GM19372 (cell line): ENCODE measurements around the gene MT1H.

Experiments used
- ATAC-seq: cut with Tn5 transposase; IDR thresholded peaks from one replicate; pipeline ENCODE4 v1.9.1; 2021; ENCODE audit warnings: mild to moderate bottlenecking, low read depth, moderate library complexity; ENCODE audit not compliant: unreplicated experiment

The MT1H gene

DNA sequence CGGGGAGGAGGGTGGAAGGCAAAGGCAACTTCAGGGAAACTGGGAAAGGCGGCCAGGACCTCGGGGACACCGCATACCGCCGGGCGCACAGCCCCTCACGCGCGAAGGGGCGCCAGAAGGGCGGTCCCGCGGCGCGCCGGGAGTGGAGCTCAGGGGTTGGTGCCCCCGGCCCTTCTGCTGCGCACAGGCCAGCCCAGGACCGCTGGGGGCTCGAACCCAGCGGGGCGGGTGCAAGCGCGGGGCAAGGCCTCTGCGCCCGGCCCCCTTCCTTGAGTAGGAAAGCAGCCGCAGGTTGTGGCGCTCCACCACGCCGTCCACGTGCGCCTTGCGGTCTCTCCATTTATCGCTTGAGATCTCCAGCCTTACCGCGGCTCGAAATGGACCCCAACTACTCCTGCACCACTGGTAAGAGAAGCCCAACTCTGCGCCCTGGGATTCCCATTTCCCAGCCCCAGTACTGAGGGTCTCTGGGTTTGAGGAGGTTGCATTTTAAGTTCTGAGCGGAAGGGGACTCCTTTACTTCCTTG lies 34.1 kb upstream of the MT1H start:
- no peak for ATAC-seq

DNA sequence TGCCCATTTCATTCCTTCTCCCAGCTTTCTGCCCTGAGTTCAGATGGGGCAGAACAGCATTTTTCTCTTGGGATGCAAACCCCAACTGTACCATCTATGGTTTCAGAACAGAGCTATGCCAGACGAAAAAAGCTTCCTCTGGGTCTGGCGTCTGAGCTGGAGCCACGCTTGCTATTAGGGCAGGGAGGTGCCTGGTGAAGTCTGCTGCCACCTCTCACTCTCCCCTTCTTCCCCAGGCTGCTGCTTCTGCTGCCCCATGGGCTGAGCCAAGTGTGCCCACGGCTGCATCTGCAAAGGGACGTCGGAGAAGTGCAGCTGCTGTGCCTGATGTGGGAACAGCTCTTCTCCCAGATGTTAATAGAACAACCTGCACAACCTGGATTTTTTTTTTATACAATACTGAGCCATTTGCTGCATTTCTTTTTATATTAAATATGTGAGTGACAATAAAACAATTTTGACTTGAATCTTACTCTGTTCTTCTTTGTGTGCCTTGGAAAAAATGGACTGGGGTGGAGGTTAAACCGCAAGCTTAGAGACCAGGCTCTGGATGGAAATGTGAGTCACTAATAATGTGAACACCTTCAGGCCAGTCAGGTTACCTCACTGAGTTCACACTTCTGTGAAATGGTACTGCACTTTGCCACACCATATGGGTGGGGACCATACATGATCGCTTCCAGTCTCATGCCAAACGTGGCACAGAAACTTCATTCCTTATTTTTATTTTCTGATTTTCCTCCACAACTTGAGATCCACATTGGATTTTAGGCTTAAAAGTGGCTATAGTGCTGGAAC lies 32.8 kb upstream of the MT1H start:
- ATAC-seq = no peak

DNA sequence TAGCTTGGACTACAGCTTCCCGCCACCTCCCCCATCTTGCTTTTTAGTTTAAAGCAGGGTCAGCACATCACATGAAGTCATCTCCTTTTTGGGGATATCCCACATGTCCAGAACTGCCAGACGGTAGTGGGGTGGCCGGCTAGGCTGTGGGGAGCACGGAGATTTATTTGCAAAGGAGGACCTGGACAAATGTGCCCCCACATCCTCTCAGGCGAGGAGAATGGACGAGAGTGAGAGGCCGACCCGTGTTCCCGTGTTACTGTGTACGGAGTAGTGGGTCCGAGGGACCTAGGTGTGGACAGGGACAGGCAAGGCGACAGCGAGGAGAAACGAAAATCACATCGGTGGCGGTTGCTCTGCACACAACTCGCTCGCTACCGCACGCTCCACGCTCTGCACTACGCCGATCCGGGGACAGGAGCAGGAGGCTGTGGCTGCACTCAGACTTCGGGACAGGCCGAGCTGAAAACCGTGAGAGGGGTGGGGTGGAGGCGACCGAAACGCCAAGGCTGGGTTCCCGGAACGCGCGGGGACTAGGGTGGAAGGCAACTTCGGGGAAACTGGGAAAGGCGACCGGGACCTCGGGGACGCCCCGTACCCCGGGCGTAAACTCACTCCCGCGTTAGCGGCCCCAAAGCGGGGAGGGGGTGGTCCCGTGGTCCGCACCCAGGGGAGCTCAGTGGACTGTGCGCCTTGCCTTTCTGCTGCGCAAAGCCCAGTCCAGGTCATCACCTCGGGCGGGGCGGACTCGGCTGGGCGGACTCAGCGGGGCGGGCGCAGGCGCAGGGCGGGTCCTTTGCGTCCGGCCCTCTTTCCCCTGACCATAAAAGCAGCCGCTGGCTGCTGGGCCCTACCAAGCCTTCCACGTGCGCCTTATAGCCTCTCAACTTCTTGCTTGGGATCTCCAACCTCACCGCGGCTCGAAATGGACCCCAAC lies 31.5 kb upstream of the MT1H start, which contains the start of gene MT1A:
MT1A (plus strand) TSS at position 853 of the 937 bp plus-strand sequence; CDS start at position 926, 73 bp downstream.
- ATAC-seq = no peak

DNA sequence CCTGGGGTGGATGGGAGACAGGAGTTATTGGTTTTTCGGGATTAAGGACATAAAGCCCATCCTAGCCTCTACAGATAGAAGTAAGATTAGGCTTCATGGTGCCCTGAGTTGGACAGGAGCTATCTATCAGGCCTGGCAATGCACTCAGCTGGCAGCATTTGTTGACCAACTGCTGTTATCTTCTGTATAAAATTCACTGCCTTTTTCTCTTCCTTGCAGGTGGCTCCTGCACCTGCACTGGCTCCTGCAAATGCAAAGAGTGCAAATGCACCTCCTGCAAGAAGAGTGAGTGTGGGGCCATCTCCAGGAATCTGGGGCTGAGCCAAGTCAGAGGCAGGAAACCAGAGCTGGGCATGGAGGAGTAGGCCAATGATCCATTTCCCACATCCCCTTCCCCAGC lies 30.6 kb upstream of the MT1H start:
- no peak for ATAC-seq

DNA sequence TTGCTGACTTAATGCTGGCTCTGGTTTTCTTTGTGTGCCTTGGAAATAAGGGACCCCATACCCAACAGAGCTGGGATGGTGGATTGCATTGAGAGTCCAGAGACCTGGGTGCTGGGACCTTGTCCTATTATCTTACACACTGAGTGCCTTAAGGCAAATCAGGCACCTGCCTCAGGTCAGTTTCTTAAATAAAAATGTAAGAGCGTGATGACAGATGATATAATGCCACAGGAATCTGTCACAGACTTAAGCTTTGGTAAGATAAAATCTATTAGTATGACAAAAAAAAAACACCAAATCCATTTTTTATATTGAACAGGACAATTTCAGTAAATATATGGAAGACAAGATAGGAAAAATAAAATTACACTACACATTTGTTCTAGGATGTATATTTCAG lies 29.5 kb upstream of the MT1H start:
- no peak for ATAC-seq

- ATAC-seq = no peak
Measured at GRCh38 chr16:56641166-56641565, 28.4 kb upstream of the MT1H start.

- peak; percentile 82 for ATAC-seq
Measured at GRCh38 chr16:56643080-56643778, 26.4 kb upstream of the MT1H start.

GRCh38 chr16:56643833-56644232 lies 25.8 kb upstream of the MT1H start:
- ATAC-seq = no peak

DNA sequence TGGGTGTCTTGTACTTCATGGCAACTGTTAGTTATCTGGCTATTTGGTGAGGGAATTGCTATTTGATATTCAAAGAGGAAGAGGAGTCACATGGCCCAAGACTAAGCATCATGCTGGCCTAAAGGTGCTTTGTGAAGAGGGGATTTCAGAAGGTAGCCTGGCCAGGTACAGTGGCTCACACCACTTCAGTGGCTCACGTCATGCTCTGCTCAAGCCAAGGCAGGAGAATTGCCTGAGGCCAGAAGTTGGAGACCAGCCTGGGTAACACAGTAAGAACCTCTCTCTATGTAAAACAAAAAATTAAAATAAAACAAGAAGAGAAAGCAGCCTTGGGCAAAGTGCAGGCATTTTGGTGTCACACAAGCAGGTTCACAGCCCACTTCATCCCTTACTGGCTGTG lies 24.3 kb upstream of the MT1H start:
- ATAC-seq = no peak

DNA sequence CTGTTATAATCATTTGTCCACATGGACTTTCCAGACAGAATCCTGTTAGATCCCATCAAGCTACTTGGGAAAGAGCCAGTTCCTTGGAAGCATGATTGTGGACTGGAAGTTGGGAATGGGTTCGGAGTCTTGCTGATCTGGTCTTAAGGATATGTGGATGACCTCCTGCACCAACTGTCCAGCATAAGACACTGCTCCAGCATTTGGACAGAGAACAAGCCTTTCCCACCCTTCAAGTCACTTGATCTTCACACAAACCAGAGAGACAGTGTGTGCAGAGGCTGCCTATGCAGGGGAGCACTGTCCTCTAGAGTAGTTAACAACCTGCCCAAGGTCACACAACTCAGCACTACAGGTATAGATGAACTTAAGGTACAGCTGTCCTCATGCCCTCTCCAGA lies 23.8 kb upstream of the MT1H start:
- ATAC-seq = no peak

DNA sequence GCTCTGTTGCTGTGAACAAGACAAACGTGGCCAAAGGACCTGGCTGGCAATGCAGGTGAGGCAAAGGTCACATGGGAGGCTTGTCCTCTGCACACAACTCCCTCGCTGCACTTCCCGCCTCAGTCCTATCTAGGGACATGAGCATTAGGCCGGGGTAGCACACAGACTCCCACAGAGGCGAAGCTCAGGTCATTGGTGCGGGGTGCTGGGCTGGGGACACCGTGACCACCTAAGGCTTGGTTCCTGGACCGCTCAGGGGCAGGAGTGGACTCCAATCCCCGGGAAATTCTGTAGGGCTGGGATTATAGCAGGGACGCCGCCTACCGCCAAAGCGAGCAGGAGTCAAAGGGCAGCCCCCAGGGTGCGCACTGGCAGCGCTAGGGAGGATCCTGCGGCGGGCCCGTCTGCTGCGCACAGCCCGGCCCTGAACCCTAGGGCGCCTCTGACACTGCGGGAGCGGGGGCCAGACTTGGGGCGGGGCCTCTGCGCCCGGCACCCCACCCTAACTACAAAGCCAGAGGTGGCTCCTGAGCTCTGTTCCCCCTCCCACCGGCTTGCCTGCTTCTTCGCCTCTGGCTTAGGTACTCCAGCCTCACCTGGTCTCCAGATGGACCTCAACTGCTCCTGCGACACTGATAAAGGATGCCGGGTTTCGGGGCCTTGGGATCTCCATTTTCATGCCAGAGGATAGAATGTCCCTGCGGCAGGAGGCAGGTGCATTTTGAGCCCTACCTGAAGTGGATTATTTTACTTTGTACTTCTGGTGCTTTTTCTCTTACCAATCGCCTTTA lies 21.8 kb upstream of the MT1H start:
- no peak for ATAC-seq

- no peak for ATAC-seq
Measured at GRCh38 chr16:56649271-56649670, 20.3 kb upstream of the MT1H start.

- ATAC-seq = no peak
Measured at GRCh38 chr16:56649820-56650219, 19.8 kb upstream of the MT1H start.

- ATAC-seq = no peak
Measured at GRCh38 chr16:56651586-56651985, 18.0 kb upstream of the MT1H start, which contains the start of gene MT1B. MT1B (plus strand) TSS chr16:56651886; CDS start chr16:56651954, 68 bp downstream.

DNA sequence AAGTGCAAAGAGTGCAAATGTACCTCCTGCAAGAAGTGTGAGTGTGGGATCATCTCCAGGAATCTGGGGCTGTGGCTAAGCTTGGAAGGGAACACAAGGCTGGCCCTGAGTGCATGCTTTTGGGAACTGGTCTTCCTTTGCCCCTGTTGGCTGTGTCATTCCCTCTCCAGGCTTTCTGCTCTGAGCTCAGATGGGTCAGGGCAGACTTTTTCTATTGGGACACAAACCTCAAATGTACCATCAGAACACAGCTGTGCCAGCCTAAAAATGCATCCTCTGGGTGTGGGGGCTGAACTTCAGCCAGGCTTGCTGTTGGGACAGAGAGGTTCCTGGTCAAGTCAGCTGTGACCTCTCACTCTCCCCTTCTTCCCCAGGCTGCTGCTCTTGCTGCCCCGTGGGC lies 17.0 kb upstream of the MT1H start:
- ATAC-seq = no peak

DNA sequence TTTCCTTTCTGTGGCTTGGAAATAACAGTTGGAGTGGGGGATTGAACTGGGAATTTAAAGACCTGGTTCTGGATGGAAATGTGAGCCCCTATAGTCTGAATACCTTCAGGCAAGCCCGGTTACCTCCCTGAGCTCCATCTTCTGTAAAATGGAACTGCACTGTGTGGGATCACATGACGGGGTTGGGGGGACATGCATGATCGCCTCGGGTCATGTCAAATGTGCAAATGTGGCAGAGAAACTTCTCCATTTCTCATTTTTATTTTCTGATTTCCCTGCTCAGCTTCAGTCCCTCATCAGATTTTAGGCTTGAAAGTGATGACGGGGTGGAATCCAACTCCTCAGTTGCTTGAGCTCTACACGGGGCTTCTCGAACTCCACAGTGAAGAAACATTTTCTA lies 16.4 kb upstream of the MT1H start:
- ATAC-seq = no peak

DNA sequence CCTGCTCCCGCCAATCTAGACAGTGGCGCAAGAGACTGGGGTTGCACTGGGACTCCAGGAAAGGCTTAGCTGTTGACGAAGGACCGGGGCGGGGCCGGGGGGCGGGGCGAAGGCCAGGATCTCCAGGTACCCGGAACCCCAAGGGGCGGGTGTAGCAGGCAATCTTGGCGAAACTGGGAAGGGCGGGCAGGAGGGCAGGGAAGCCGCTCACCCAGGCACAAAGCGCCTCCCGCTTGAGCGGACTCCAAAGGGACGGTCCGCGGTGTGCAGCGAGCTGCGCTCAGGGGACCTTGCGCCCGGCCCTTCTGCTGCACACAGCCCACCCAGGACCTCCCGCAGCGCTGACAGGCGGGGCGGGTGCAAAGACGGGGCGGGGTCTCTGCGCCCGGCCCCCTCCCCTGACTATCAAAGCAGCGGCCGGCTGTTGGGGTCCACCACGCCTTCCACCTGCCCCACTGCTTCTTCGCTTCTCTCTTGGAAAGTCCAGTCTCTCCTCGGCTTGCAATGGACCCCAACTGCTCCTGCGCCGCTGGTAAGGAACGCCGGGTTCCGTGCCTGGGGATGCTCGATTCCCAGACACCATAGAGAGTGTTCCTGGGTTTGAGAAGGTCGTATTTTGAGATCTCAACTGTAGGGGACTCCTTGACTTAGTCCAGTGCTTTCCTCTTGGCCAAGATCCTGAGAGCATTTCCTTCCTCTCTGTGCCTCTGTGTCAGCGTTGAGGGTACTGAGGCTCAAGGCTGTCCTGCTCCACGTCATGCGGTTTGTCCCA lies 11.9 kb upstream of the MT1H start, which contains the start of gene MT1F:
MT1F (plus strand) TSS at position 405 of the 772 bp plus-strand sequence; CDS start at position 505, 100 bp downstream.
- no peak for ATAC-seq

GRCh38 chr16:56658327-56658875 lies 11.2 kb upstream of the MT1H start:
- ATAC-seq = no peak
